HCT116 (cell line): Measurements from ENCODE around the gene ANKRD13C. TPM values are rescaled to one million over a fixed set of nuclear protein-coding genes. Genes with fewer than 3 reads are reported as not detected.

Experiments used
- ATAC-seq: fragments of 200-7000 bp; cut with Tn5 transposase; 2 replicates; pipeline ENCODE4 v1.9.1; 2020; ENCODE audit warnings: mild to moderate bottlenecking, moderate library complexity
- BruUV-seq: library from RNA; stranded (reverse); fragments of 400-500 nt; replicated peaks from 2 replicates; lab custom pipeline; 2021; lab: Mats Ljungman, UMichigan
- CTCF ChIA-PET: fragments of 300-600 bp; sonication (Branson Sonifier 250); formaldehyde crosslinking; loops from one replicate; lab custom pipeline; 2021; ENCODE audit warnings: antibody characterized with exemption; lab: Charles Lee
- POLR2A ChIA-PET: fragments of 300-600, 350-600 bp; sonication (Branson Sonifier 250); formaldehyde crosslinking; loops from one replicate; lab custom pipeline; 2021; ENCODE audit warnings: antibody characterized with exemption; lab: Charles Lee
- RAD21 ChIA-PET, 2 experiments: fragments of 300-600 bp; sonication (Branson Sonifier 250); formaldehyde crosslinking; loops; one replicate each; lab custom pipeline; 2023; ENCODE audit warnings: low total read pairs in 2 of 2; ENCODE audit not compliant: uncharacterized antibody in 2 of 2, unreplicated experiment in 2 of 2, low non-redundant PET in 1 of 2; lab: Charles Lee
- DNase-seq: peaks from one replicate; pipeline ENCODE4 v3.0.0-alpha.2; 2010; ENCODE audit warnings: low read depth, low spot score
- H2AFZ ChIP-seq: fragments of 200-600 bp; shearing (Covaris generic), sonication (generic); 2 replicates; pipeline ENCODE4 v1.6.1; 2017; ENCODE audit warnings: low read depth, mixed run types, mixed read lengths, antibody characterized with exemption, low read length; ENCODE audit not compliant: poor library complexity, severe bottlenecking
- H3K27ac ChIP-seq: 2 replicates; pipeline ENCODE4 v1.5.1; 2012; ENCODE audit warnings: low read depth, low read length
- H3K27me3 ChIP-seq: fragments of 200-600 bp; sonication (generic); 2 replicates; pipeline ENCODE4 v1.6.1; 2016; ENCODE audit warnings: mixed run types, low read length, mixed read lengths; ENCODE audit not compliant: insufficient read depth
- H3K36me3 ChIP-seq, 2 experiments: fragments of 200-500 bp in 1 of 2; fragments of 200-600 bp in 1 of 2; sonication (Bioruptor generic) in 1 of 2; sonication (generic) in 1 of 2; 2 replicates each; pipeline versions ENCODE4 v1.5.1 to v1.6.1; 2014 to 2016; ENCODE audit warnings: low read length in 2 of 2, inconsistent platforms in 1 of 2, mixed read lengths in 1 of 2, mixed run types in 1 of 2; ENCODE audit not compliant: insufficient read depth in 2 of 2, control insufficient read depth in 1 of 2
- H3K4me1 ChIP-seq, 2 experiments: fragments of 200-600 bp in 1 of 2; sonication (generic) in 1 of 2; 2 replicates each; pipeline versions ENCODE4 v1.5.1 to v1.6.1; 2012 to 2017; ENCODE audit warnings: low read length in 2 of 2, inconsistent platforms in 1 of 2, mild to moderate bottlenecking in 1 of 2, mixed read lengths in 1 of 2, mixed run types in 1 of 2, moderate library complexity in 1 of 2; ENCODE audit not compliant: insufficient read depth in 2 of 2, control insufficient read depth in 1 of 2
- H3K4me2 ChIP-seq: fragments of 200-600 bp; sonication (generic); 2 replicates; pipeline ENCODE4 v1.6.1; 2017; ENCODE audit warnings: mixed run types, low read length, mixed read lengths
- H3K4me3 ChIP-seq, 2 experiments: fragments of 200-600 bp in 1 of 2; sonication (generic) in 1 of 2; replicated peaks in 1 of 2; 2 replicates each; pipeline ENCODE4 v1.5.1; 2011 to 2016; ENCODE audit warnings: low read length in 2 of 2, control low read depth in 1 of 2, low read depth in 1 of 2, mild to moderate bottlenecking in 1 of 2, mixed read lengths in 1 of 2, mixed run types in 1 of 2
- H3K79me2 ChIP-seq: fragments of 200-600 bp; sonication (generic); 2 replicates; pipeline ENCODE4 v1.6.1; 2017; ENCODE audit warnings: mild to moderate bottlenecking, mixed run types, low read length, moderate library complexity, mixed read lengths; ENCODE audit not compliant: insufficient read depth
- H3K9ac ChIP-seq: fragments of 200-600 bp; sonication (generic); 2 replicates; pipeline ENCODE4 v1.6.1; 2016; ENCODE audit warnings: low read length, mixed read lengths
- H3K9me2 ChIP-seq: fragments of 200-600 bp; sonication (generic), shearing (Covaris generic); 2 replicates; pipeline ENCODE4 v1.6.1; 2017; ENCODE audit warnings: mixed run types, mild to moderate bottlenecking, moderate library complexity; ENCODE audit not compliant: insufficient read depth
- H3K9me3 ChIP-seq, 2 experiments: fragments of 200-500 bp in 1 of 2; fragments of 200-600 bp in 1 of 2; sonication (Bioruptor generic) in 1 of 2; sonication (generic) in 1 of 2; 2 replicates each; pipeline ENCODE4 v1.6.1; 2014 to 2017; ENCODE audit warnings: low read length in 2 of 2, mixed read lengths in 2 of 2, inconsistent platforms in 1 of 2, low read depth in 1 of 2, mild to moderate bottlenecking in 1 of 2, mixed run types in 1 of 2, moderate library complexity in 1 of 2; ENCODE audit not compliant: control insufficient read depth in 1 of 2, insufficient read depth in 1 of 2
- H4K20me1 ChIP-seq: fragments of 200-600 bp; sonication (generic), shearing (Covaris generic); 2 replicates; pipeline ENCODE4 v1.6.1; 2017; ENCODE audit warnings: mixed run types, mild to moderate bottlenecking, moderate library complexity; ENCODE audit not compliant: insufficient read depth
- CBX3 ChIP-seq: IDR thresholded peaks from 2 replicates; pipeline ENCODE4 v1.6.1; 2012; ENCODE audit warnings: low read depth
- CEBPB ChIP-seq: IDR thresholded peaks from 2 replicates; pipeline ENCODE4 v1.6.1; 2012; ENCODE audit warnings: low read depth
- EGR1 ChIP-seq: IDR thresholded peaks from 2 replicates; pipeline ENCODE4 v1.6.1; 2012; ENCODE audit warnings: low read depth
- ELF1 ChIP-seq: IDR thresholded peaks from 2 replicates; pipeline ENCODE4 v1.6.1; 2012; ENCODE audit warnings: low read depth, borderline replicate concordance
- EZH2 ChIP-seq: fragments of 200-600 bp; sonication (generic); IDR thresholded peaks from 2 replicates; pipeline ENCODE4 v1.6.1; 2017; ENCODE audit warnings: antibody characterized with exemption, mixed run types
- EZH2phosphoT487 ChIP-seq: fragments of 200-600 bp; IDR thresholded peaks from 2 replicates; pipeline ENCODE4 v1.6.1; 2018; ENCODE audit warnings: antibody characterized with exemption, borderline replicate concordance
- POLR2A ChIP-seq: IDR thresholded peaks from 2 replicates; pipeline ENCODE4 v1.7.0; 2011; ENCODE audit warnings: borderline replicate concordance; ENCODE audit not compliant: insufficient read depth, insufficient read length; ENCODE audit errors: extremely low read depth
- POLR2AphosphoS5 ChIP-seq: IDR thresholded peaks from 2 replicates; pipeline ENCODE4 v1.6.1; 2011; ENCODE audit warnings: mild to moderate bottlenecking, low read depth, low read length, moderate library complexity
- SIN3A ChIP-seq: IDR thresholded peaks from 2 replicates; pipeline ENCODE4 v1.6.1; 2012; ENCODE audit warnings: low read depth
- SP1 ChIP-seq: IDR thresholded peaks from 2 replicates; pipeline ENCODE4 v1.6.1; 2012; ENCODE audit warnings: low read depth
- TCF7L2 ChIP-seq: IDR thresholded peaks from 2 replicates; pipeline ENCODE4 v1.7.0; 2011; ENCODE audit warnings: borderline replicate concordance, inconsistent platforms; ENCODE audit not compliant: insufficient read depth, insufficient read length; ENCODE audit errors: extremely low read depth
- YY1 ChIP-seq: IDR thresholded peaks from 2 replicates; pipeline ENCODE4 v1.6.1; 2011; ENCODE audit warnings: low read length, low read depth, moderate library complexity, mild to moderate bottlenecking; ENCODE audit not compliant: insufficient replicate concordance; ENCODE audit errors: extremely low read depth
- ZFX ChIP-seq: fragments of 450-650 bp; IDR thresholded peaks from 2 replicates; pipeline ENCODE4 v1.6.1; 2017
- intact Hi-C: fragments of 100-400 bp; cut with micrococcal nuclease; formaldehyde crosslinking; loops from 2 replicates; pipeline ENCODE4 v1.10.0; 2022
- total RNA-seq: library from RNA; stranded (reverse); gene quantifications from one replicate; pipeline ENCODE4 v1.2.1, GENCODE V29; 2021; ENCODE audit not compliant: unreplicated experiment
- TF ChIP-seq, protein P1 (sequence below): IDR thresholded peaks from 2 replicates; pipeline ENCODE4 v1.6.1; 2012; ENCODE audit warnings: low read depth
- TF ChIP-seq, protein P2 (sequence below), 3 experiments: fragments of 200-600 bp in 1 of 3; sonication (generic) in 1 of 3; IDR thresholded peaks in 2 of 3; conservative IDR thresholded peaks in 1 of 3; 2 replicates each; pipeline ENCODE4 v1.5.1; 2012 to 2017; ENCODE audit warnings: low read depth in 2 of 3, low read length in 2 of 3, antibody characterized with exemption in 1 of 3, borderline replicate concordance in 1 of 3, control low read depth in 1 of 3, mild to moderate bottlenecking in 1 of 3, mixed read lengths in 1 of 3, mixed run types in 1 of 3, moderate library complexity in 1 of 3; ENCODE audit not compliant: insufficient read depth in 1 of 3
- TF ChIP-seq, protein P3 (sequence below): IDR thresholded peaks from 2 replicates; pipeline ENCODE4 v1.6.1; 2012
- TF ChIP-seq, protein P4 (sequence below): IDR thresholded peaks from 2 replicates; pipeline ENCODE4 v1.6.1; 2011; ENCODE audit warnings: mild to moderate bottlenecking, low read length, moderate library complexity; ENCODE audit not compliant: insufficient replicate concordance; ENCODE audit errors: extremely low read depth
- TF ChIP-seq, protein P5 (sequence below): IDR thresholded peaks from 2 replicates; pipeline ENCODE4 v1.6.1; 2012

The ANKRD13C gene
- total RNA-seq, 1 experiment from 2014 or later: 21.1 TPM

DNA sequence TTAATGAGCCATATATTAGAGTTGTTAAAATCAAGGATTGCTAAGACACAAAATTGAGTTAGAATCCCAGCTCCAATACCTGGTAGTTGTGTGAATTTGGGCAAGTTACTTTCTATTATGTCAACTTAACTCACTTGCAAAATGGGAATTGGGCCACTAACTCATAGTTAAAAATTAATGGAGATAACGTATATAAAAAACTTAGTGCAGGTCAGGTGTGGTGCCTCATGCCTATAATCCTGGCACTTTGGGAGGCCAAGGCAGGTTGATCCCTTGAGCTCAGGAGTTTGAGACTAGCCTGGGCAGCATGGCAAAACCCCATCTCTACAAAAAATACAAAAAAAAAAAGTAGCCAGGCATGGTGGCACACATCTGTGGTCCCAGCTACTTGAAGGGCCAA lies 75.8 kb downstream of the ANKRD13C start (continued):
- TF ChIP-seq, protein P1, sequence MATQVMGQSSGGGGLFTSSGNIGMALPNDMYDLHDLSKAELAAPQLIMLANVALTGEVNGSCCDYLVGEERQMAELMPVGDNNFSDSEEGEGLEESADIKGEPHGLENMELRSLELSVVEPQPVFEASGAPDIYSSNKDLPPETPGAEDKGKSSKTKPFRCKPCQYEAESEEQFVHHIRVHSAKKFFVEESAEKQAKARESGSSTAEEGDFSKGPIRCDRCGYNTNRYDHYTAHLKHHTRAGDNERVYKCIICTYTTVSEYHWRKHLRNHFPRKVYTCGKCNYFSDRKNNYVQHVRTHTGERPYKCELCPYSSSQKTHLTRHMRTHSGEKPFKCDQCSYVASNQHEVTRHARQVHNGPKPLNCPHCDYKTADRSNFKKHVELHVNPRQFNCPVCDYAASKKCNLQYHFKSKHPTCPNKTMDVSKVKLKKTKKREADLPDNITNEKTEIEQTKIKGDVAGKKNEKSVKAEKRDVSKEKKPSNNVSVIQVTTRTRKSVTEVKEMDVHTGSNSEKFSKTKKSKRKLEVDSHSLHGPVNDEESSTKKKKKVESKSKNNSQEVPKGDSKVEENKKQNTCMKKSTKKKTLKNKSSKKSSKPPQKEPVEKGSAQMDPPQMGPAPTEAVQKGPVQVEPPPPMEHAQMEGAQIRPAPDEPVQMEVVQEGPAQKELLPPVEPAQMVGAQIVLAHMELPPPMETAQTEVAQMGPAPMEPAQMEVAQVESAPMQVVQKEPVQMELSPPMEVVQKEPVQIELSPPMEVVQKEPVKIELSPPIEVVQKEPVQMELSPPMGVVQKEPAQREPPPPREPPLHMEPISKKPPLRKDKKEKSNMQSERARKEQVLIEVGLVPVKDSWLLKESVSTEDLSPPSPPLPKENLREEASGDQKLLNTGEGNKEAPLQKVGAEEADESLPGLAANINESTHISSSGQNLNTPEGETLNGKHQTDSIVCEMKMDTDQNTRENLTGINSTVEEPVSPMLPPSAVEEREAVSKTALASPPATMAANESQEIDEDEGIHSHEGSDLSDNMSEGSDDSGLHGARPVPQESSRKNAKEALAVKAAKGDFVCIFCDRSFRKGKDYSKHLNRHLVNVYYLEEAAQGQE: no peak

DNA sequence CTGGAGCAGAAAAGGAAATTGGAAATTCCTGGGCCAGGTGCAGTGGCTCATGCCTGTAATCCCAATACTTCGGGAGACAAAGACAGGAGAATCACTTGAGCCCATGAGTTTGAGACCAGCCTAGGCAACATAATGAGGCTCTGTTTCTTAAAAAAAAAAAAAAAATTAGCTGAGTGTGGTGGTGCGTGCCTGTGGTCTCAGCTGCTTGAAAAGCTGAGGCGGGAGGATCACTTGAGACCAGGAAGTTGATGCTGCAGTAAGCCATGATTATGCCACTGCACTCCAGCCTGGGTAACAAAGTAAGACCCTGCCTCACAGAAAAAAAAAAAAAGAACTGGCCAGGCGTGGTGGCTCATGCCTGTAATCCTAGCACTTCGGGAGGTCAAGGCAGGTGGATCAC lies 76.6 kb downstream of the ANKRD13C start:
- Histone ChIP-seq H3K27me3 (no peaks in the 10 kb centered on the region), H2AFZ (no peak overlapping the region), H3K4me2 (no peak overlapping the region), H3K9ac (no peak overlapping the region), H3K79me2 (peaks cover 14% of the 10 kb centered on the region; the same call in 1 of the 2 replicates), H4K20me1 (0 out of 2 replicates have a peak, but pooled peaks cover 3% of the 10 kb centered on the region), H3K9me2 (no peaks in the 10 kb centered on the region), H3K27ac (no peak overlapping the region), H3K4me3 (no peak overlapping the region), H3K9me3 (no peaks in the 10 kb centered on the region), H3K36me3 (peaks cover 5 to 11% of the 10 kb centered on the region in 2 experiments; a peak in 3 of 4 replicates), H3K4me1 (peaks cover 0 to 4% of the 10 kb centered on the region in 2 experiments; a peak in 2 of 4 replicates)
- ChIA-PET POLR2A (no interaction called here), RAD21 (no interaction called here), CTCF (no interaction called here)
- BruUV-seq: no TSS peak
- ATAC-seq: no peak
- no peak for DNase-seq
- intact Hi-C loops: no loop called here
- TF ChIP-seq TCF7L2: no peak
- TF ChIP-seq, protein P2, sequence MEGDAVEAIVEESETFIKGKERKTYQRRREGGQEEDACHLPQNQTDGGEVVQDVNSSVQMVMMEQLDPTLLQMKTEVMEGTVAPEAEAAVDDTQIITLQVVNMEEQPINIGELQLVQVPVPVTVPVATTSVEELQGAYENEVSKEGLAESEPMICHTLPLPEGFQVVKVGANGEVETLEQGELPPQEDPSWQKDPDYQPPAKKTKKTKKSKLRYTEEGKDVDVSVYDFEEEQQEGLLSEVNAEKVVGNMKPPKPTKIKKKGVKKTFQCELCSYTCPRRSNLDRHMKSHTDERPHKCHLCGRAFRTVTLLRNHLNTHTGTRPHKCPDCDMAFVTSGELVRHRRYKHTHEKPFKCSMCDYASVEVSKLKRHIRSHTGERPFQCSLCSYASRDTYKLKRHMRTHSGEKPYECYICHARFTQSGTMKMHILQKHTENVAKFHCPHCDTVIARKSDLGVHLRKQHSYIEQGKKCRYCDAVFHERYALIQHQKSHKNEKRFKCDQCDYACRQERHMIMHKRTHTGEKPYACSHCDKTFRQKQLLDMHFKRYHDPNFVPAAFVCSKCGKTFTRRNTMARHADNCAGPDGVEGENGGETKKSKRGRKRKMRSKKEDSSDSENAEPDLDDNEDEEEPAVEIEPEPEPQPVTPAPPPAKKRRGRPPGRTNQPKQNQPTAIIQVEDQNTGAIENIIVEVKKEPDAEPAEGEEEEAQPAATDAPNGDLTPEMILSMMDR (IDR thresholded peaks at IDR 0.05 in 2 of 3, conservative IDR thresholded peaks at IDR 0.05 in 1 of 3; ENCODE audit: borderline replicate concordance in 1 of 3, insufficient read depth in 1 of 3, low read depth in 2 of 3, low read length in 2 of 3): no peak
- TF ChIP-seq POLR2A: no peak
- TF ChIP-seq EZH2phosphoT487: no peak
- no peak for TF ChIP-seq SIN3A
- TF ChIP-seq CEBPB: no peak
- no peak for TF ChIP-seq EZH2
- TF ChIP-seq POLR2AphosphoS5: no peak
- no peak for TF ChIP-seq ELF1
- TF ChIP-seq EGR1: no peak
- no peak for TF ChIP-seq ZFX
- no peak for TF ChIP-seq YY1
- TF ChIP-seq, protein P3, sequence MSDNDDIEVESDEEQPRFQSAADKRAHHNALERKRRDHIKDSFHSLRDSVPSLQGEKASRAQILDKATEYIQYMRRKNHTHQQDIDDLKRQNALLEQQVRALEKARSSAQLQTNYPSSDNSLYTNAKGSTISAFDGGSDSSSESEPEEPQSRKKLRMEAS: no peak
- TF ChIP-seq CBX3: no peak
- TF ChIP-seq SP1: no peak
- TF ChIP-seq, protein P4, sequence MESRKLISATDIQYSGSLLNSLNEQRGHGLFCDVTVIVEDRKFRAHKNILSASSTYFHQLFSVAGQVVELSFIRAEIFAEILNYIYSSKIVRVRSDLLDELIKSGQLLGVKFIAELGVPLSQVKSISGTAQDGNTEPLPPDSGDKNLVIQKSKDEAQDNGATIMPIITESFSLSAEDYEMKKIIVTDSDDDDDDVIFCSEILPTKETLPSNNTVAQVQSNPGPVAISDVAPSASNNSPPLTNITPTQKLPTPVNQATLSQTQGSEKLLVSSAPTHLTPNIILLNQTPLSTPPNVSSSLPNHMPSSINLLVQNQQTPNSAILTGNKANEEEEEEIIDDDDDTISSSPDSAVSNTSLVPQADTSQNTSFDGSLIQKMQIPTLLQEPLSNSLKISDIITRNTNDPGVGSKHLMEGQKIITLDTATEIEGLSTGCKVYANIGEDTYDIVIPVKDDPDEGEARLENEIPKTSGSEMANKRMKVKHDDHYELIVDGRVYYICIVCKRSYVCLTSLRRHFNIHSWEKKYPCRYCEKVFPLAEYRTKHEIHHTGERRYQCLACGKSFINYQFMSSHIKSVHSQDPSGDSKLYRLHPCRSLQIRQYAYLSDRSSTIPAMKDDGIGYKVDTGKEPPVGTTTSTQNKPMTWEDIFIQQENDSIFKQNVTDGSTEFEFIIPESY: no peak
- TF ChIP-seq, protein P5, sequence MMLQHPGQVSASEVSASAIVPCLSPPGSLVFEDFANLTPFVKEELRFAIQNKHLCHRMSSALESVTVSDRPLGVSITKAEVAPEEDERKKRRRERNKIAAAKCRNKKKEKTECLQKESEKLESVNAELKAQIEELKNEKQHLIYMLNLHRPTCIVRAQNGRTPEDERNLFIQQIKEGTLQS: no peak
